GM23248 (cell line): ENCODE data around the gene PARD3B.

Experiments used
- EZH2 ChIP-seq: fragments of 200-600 bp; sonication (generic); IDR thresholded peaks from 2 replicates; pipeline ENCODE4 v1.6.1; 2018; ENCODE audit warnings: antibody characterized with exemption, mild to moderate bottlenecking; ENCODE audit not compliant: insufficient read depth, poor library complexity, severe bottlenecking
- EZH2phosphoT487 ChIP-seq: fragments of 200-600 bp; sonication (generic); IDR thresholded peaks from 2 replicates; pipeline ENCODE4 v1.6.1; 2018; ENCODE audit warnings: antibody characterized with exemption, moderate library complexity, mild to moderate bottlenecking, low read depth; ENCODE audit not compliant: insufficient read depth

DNA sequence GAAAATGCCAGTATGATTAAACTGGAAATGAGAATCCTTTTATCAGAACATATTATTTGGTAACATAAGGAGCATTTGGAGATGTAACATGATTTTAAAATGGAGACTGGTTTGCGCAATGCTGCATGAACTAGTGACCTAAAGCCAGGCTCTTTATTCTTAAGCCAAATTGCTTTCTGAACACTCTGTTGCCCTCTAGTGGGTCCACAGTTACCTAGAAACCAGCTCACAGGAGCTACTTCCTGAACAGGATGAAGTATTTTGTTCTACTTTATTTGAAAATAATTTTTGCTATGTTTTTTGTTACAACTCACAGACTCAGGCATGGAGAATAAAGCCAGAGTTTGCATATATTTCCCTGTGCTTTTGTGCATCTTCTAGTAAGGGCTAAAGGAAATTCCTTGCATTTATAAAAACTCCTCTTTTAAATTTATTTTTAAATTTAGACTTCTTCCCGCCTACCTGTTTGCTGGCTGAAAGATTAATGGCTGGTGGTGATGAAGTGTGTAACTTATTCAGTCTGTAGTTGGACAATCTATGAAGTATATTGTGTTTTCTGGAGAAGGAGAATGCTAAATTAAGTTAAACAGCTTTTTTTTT is 146.7 kb downstream of the PARD3B start:
- TF ChIP-seq EZH2 (no peak), EZH2phosphoT487 (no peak)
